Measurements from ENCODE around the gene PIGP.

DNA sequence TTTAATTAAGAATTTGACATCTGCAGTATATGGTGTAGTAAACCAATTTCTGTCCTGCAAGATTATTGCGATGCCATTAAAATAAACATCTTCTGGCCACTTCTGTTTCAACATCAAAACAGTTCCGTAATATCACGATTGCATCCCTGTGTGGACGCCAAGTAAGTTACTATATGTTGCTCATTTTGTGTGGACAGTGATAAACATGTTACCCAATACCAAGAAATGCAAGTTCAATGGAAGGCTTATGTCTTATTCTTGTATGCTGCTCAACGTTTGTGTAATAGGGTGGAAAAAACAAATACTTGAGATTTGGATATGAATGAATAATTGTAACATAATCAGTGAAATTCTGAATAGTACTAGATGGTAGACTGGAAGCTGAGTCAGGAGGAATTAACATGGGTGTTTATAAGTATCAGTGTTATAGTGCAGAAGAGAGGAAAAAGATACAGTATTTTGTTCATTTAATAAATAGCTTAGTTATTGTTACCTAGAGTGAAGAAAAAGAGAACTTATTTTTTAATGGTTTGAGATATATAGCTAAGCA is 15.4 kb upstream of the PIGP start:
- TF ChIP-seq, protein P1, sequence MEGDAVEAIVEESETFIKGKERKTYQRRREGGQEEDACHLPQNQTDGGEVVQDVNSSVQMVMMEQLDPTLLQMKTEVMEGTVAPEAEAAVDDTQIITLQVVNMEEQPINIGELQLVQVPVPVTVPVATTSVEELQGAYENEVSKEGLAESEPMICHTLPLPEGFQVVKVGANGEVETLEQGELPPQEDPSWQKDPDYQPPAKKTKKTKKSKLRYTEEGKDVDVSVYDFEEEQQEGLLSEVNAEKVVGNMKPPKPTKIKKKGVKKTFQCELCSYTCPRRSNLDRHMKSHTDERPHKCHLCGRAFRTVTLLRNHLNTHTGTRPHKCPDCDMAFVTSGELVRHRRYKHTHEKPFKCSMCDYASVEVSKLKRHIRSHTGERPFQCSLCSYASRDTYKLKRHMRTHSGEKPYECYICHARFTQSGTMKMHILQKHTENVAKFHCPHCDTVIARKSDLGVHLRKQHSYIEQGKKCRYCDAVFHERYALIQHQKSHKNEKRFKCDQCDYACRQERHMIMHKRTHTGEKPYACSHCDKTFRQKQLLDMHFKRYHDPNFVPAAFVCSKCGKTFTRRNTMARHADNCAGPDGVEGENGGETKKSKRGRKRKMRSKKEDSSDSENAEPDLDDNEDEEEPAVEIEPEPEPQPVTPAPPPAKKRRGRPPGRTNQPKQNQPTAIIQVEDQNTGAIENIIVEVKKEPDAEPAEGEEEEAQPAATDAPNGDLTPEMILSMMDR (IDR thresholded peaks at IDR 0.05) = no peak
- no peak for TF ChIP-seq EZH2 (IDR thresholded peaks at IDR 0.05; ENCODE audit: borderline replicate concordance, insufficient read depth, low read depth, low read length, poor library complexity, severe bottlenecking)

All from B cell (primary cell).